CD4-positive, alpha-beta T cell treated with Interleukin-1 beta for 1 hour (primary cell): ENCODE data around the gene CAPN10.
A peak's percentile ranks its signal among the peaks of the same experiment; 100 is the strongest.

Experiments used
- DNase-seq, 2 donors: peaks; one replicate each; pipeline ENCODE4 v3.0.0-alpha.2; 2020 to 2022

Gene CAPN10

DNA sequence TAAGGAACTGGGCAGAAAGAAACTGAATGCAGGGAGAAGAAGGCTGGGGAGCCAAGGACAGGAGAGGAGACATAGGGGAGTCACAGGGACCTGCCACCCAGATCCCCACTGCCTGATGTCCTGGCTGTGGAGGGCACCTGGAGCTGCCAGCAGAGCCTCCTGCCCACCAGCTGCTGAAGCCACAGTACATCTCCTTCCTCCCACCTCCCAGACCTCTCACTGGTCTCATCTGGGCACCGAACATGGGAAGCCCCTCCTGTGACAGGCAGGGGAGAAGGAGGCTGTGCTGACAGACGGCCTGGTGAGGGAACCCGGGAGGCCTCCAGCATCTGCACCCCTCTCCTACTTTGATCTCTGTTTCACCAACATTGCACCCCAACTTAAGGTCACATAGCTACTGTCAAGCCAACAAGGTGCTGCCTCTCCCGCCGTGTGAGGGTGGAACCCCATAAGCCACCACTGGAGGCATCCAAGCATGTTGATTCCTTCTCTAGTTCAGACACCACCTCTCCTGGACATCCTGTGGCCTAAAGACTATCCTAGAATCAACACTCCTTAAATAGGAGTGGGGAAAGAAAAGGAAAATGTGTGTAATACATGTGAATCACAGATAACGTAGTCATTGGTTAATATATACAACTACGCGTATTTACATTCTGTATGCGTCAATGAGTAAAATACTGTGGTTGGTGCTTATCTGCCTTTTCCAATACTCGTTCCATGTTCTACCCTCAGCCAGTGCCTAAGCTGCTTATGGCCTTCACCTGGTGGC is 21.8 kb upstream of the CAPN10 start:
- DNase-seq, result peak in 1 of 2 donors; percentile 43

DNA sequence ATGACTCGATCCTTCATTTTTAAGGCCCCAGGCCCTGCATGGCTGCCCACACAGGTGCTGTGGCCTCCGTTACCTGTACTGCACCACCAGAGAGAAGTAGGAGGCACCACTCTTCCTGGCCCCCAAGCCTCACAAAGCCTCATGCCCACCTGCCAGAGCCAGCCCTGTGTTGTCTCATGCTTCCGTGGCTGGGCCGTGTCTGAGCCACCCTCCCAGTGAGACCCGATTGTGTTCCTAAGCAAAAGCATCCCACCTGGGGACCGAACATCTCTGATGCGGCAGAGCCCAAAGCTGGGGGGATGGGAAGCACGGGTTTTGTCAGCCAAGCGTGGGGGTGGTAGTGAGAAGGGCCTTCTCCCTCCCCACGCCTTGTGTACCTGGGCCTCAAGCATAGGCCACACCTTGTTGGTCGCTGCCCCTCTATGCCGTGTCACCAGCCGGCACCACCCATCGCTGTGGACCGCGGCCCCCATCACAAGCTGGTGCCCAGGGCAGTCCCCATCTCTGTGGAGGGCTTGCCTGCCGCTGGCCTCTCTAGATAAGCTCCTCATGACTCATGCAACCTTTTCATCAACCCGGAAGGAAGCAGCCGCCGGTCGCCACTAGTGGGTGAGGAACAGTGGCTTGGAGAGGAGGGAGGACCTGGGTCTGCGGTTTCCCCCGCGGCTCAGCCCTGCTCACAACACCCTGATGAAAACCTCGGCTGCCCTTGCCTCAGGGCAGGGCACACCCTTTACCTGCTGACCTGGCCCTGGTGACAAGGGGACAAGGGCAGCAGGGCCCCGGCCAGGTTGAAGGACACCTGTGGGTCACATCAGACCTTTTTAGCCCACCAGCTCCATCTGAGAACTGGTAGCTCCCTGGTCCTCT is 21.0 kb upstream of the CAPN10 start:
- DNase-seq, result peak; percentile 95 to 96

DNA sequence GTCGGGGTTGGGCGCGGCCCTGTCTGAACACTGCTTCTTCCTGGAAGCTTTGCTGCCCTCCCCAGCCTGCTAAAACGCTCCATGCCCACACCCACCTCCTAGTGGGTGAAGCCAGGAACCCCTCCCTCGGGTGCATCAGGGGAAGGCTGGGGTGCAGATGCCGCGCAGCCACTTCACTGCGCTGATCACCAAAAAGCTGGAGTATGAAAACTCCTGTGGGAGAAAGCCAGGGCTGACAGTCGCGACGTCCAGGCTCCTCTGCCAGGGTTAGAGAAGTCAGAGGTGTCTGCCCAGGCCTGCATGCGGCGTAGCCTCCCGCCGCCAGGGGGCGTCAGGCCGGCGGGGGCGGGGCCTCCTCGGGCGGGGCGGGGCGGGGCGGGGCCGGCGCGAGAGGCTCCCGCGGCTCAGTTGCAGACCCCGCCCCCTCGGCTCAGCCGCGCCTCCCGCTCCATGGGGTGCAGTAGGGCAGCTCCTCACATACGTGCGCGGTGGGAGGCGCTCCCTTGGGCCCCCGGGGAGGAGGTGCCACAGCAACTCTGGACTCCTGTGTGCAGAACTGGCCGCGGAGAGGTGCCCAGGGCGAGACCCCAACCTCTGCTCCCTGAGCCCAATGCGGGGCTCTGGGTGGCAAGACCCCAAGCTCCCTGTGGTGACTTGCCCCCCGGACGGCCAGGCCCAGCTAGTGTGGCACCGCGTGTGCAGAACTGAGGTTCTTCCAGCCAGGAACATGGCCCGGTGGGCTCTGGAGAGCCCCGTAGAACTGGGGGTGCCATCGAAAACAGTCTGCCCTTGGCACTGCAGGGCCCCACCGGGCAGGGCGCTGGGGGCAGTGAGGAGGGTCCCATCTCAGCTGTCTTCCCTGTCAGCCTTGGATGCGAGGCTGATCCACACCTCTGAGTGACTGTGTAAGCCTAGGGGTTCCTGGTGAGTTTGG is 20.1 kb upstream of the CAPN10 start:
- peak; percentile 95 for DNase-seq

DNA sequence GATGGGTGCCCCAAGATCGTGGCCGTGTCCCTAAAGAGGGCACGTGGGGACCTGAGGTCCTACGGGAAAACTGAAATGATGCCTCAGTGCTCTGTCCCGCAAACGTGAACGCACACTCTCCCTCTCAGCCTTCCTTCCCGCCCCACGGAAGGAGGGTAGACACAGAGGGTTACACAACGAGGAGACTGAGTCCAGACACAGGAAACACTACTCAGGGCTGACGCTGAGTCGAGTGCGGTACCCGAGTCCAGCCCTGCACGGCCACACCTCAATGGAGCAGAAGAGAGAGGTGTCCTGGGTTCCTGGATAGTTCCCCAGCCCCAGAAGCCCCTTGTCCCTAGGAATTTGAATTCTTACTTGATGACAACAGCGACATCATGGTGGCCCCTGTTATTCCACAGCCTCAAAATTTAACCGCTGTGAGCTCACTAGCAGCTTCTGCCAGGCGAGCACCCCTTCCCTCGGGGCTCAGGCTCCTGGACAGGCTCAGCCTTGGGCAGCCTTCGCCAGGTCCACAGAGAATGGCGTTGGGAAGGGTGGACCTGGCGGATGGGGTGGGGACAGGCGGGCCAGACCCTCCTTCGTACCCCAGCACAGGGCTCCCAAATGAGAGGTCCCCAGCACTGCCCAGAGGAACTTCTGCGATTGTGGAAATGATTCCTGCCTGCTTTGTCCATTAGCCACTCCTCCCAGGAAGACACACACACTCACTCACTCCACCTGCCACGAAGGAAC is 19.2 kb upstream of the CAPN10 start:
- peak; percentile 51 to 64 for DNase-seq

DNA sequence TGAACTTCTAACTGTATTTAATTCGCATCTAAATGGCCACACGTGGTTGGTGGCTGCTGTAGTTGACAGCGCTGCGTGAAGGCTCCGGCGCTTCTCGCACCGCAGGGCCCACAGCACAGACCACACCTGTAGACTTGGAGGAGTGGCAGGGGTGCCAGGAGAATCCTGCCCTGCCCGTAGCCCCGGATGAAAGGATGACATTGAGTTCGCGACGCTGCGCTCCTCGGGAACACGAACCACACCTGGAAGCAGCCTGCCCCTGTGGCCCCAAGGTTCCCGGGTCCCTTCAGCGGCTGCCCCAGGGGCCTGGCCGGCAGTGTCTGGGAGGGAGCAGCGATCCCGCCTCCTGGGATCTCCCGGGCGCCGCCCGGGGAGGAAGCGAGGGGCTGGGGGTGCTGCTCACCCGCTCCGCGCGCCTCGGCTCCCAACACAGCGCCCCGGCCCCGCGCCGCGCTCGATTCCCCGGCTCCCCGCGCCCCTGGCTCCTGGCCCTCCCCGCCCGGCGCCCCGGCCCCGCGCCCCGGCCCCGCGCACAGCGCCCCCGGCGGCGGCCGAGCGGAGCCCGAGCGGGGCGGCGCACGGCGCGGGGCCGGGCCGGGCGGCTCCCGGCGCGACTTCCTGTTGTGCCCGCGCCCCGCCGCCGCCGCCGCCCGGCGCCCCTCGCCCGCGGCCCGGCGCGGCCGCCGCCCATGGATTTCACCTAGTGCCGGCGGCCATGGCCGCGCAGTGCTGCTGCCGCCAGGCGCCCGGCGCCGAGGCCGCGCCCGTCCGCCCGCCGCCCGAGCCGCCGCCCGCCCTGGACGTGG is 18.5 kb upstream of the CAPN10 start, which contains the start of gene RNPEPL1:
TSS of gene RNPEPL1 (plus strand) at position 613 of the 806 bp plus-strand sequence. CDS start at position 716, 103 bp downstream.
- DNase-seq, result peak; percentile 63 to 65

DNA sequence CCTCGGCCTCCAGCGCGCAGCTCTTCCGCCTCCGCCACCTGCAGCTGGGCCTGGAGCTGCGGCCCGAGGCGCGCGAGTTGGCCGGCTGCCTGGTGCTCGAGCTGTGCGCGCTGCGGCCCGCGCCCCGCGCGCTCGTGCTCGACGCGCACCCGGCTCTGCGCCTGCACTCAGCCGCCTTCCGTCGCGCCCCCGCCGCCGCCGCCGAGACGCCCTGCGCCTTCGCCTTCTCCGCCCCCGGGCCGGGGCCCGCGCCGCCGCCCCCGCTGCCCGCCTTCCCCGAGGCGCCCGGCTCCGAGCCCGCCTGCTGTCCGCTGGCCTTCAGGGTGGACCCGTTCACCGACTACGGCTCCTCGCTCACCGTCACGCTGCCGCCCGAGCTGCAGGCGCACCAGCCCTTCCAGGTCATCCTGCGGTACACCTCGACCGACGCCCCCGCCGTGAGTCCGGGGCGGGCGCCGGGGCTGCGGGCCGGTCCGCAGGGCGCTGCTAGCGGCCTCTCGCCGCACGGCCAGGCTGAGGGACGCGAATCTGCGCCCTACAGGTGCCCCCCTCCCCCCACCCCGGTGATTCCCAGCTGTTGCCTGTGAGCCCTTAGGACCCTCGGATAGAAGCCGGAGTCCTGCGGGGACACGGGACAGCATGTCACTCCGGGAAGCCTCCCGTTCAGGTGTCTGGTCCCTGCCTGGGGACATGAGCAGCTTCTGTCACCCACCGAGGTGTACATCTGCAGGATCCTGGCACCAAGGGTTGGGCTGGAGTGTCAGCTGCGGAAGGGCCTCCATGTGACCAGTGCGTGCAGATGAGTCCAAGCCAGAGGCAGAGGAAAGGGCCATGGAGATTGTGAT is 17.6 kb upstream of the CAPN10 start:
- DNase-seq, result peak; percentile 65 to 69

DNA sequence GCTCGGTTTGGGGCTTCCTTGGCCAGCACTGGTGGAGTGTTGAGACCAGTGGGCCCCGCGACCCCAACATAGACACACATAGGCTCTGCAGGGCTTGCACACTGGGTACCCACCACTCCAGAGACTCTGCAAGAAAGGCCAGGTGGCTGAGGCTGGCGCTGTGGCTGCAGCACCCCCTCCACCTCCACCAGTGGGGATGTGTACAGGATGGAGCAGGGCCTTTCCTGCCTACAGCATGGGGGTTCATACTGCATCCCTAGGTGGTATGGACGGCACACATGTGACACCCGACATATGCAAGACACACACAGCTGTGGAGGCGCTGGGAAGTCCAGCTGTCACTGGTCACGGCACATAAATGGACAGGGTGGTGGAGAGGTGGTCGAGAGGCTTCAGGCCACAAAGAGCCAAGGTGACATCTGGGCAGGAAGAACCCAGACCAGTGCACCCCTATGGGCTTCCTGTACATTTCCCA is 17.0 kb upstream of the CAPN10 start:
- no peak for DNase-seq

DNA sequence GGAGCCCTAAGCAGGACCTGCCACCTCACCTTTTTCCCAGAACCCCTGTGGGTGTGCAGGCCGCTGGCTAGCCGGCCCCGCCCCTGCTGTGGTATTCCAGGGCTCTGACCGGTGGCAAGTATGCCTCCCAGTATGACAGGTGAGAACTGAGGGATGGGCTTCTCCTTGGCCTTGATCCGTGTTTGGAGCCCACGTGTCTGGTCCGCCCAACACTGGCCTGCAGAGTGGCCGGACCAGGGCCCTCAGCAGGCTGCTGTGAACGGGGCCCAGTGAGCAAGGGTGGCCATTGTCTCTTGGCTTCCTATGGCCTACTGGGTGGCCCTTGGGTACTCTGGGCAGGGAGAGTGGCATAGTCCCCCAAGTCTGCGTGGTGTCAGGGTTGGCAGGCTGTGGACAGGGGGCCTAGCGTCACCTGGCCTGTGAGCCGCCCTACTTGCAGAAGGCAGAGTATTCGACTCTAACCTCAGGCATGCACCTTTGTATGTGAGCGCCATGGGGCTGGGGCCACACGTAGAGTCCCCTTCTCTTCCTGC is 16.5 kb upstream of the CAPN10 start:
- no peak for DNase-seq

DNA sequence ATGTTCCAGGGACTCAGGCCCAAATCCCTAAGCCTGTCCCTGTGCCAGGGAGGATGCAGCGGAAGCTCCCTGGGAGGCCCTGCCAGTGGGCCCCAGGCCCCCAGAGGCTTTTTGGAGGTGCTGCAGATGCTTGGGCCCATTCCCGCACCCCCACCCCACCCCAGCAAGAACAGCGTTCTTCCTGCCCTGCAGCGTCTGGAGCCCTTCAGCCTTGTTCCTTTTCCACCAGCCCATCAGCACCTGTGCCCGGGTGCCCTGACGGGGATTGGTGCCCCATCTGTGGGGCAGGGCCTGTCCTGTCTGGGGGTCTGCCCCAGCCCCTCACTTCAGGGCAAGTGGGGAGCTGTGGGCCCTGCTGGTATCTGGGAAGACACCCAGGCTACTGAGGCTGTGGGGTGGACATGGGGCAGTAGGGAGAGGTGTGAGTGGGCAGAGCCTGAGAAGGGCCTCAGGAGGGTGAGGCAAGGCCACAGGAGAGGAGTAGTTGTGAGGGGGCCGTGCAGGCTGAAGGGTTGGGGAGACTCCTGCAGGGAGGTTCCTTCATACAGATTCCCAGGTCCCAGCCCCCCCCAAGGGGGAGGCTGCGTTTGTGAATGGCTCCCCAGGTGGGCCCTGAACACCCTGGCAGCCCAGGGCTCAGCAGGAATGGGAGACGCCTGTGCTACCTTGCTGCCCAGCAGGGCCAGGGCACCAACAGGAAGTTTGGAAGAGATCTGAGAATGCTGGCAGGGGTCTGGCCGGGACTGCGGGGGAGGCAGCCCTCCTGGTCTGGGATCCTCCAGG is 15.8 kb upstream of the CAPN10 start:
- no peak for DNase-seq

DNA sequence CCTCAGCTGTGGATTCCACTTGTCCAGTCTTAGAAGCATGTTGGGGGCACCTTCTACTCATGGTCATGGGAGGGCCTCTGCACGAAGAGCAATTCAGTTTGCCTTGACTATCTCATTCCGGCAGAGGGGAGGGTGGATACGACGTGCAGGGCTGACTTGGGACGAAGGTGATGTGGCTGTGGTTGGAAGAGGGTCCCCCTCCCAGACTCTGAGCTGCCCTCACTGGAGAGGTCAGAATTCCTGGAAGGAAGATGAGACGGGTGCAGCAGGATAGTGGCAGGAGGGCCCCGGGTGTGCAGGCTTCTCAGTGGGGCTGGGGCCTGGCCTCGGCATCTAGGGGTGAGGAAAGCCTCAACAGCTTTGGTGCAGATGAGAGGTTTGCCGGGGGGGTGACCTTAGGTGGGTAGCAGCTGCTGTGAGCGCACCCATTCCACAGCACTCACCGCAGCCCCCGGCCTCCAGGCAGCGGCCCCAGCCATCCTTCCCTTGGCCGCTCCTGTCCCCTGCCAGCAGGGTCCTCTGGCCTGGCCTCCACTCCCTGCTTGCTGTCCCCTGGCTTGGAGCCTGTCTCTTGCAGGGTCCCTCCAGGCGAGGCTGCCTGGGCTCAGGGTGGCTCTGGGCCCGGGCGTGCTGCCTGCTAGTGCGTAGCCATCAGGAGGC is 15.1 kb upstream of the CAPN10 start:
- DNase-seq, result no peak

DNA sequence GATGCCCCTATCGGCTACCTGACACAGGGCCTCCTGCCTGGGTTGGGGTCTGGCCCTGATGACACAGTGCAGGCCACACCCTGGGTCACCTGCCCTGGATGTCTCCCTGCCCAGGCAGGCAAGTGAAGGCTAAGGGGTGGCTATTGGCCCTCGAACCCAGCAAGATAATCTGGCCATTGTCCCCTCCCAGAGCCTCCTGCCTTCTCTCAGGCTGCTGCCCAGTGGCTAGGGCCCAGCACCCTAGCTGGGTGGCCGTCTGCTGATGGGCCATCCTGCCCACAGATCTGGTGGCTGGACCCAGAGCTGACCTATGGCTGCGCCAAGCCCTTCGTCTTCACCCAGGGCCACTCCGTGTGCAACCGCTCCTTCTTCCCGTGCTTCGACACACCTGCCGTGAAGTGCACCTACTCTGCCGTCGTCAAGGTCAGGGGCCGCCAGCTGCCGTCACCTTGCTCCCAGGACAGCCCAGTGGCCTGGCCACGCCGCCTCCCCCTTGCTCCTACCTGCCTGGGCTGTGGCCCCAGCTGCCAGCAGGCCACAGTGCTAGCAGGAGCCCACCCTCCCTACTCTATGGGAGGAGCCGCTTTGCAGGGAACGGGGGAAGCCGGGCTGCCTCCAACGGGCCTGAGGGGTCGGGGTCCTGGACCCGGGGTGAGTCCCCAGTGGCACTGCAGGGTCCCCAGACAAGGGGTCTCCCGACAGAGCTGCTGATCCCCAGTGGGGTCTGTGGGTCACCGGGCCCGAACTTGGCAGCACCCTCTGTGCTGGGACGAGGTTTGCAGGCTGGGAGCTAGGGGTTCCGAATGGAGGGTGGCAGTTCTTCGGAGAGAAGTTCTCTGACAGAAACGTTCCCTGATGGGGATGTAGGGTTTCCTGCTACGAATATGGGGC is 14.1 kb upstream of the CAPN10 start:
- DNase-seq, result no peak

DNA sequence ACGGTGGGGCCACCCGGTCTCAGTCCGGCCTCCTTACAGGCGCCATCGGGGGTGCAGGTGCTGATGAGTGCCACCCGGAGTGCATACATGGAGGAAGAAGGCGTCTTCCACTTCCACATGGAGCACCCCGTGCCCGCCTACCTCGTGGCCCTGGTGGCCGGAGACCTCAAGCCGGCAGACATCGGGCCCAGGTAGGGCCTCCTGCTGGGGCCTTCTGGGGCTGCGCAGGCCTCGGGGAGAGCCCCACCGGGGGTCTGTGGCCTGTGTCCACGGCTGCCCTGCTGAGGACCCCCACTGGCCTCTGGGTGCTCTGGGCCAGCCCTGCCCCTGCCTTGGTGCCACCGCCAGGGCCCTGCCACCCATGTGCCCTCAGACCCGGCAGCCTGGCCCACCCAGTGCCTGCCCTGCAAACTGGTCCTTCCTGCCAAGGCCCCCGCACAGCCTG is 13.4 kb upstream of the CAPN10 start:
- DNase-seq, result no peak

DNA sequence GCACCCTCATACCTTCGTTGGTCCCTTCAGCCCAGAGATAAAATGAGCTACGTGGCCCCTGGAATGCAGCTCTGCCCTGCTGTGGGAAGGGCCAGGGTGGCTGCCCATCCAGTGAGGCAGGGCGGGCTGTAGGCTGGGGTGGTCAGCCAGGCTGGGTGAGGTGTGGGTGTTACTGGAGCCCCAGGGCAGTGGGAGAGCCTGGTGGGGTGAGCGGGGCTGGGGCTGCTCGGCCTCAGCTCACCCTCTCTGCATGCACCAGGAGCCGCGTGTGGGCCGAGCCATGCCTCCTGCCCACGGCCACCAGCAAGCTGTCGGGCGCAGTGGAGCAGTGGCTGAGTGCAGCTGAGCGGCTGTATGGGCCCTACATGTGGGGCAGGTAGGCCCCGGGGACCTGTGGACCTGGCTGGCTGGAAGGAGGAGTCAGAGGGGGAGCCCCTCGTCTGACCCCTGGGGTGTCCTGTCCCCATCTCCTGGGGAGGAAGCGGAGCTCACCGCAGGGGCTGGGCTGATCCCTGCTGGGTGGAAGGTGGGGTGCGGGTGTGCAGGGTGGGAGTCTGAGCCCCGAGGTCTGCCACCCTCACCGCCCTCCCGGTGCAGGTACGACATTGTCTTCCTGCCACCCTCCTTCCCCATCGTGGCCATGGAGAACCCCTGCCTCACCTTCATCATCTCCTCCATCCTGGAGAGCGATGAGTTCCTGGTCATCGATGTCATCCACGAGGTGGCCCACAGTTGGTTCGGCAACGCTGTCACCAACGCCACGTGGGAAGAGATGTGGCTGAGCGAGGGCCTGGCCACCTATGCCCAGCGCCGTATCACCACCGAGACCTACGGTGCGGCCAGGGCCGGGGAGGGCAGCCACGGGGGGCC is 12.8 kb upstream of the CAPN10 start:
- no peak for DNase-seq

DNA sequence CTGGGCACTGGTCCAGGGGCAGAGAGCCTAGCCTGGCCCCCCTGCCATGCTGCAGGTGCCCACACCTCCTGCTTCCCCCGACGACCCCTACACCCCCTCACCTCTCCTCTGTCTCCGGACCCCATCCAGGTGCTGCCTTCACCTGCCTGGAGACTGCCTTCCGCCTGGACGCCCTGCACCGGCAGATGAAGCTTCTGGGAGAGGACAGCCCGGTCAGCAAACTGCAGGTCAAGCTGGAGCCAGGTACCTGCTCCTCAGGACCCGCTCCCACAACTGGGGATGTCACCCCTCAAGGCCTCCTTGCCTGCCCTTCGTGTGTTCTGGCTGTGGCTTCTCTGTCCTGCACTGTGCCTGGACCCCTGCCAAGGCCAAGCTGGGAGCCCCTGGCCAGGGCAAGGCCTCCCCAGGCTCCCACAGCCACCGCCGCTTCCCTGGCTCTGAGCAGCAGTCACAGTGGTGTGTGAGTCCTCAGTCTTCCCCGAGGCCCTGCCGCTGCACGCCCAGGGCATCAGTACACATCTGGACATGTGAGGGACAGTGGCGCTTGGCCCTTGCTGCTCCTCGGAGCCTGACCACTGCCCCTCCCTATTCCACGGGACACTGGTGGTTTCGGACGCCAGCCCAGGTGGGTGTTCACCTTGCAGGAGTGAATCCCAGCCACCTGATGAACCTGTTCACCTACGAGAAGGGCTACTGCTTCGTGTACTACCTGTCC is 12.0 kb upstream of the CAPN10 start:
- no peak for DNase-seq
